ENCODE measurements around the gene SELPLG. TPM values are rescaled to one million over a fixed set of nuclear protein-coding genes. Genes with fewer than 3 reads are reported as not detected.

Gene SELPLG
- total RNA-seq, 4 donors from 2014 or later = 2.5 to 10.1 (median 5.6) TPM

DNA sequence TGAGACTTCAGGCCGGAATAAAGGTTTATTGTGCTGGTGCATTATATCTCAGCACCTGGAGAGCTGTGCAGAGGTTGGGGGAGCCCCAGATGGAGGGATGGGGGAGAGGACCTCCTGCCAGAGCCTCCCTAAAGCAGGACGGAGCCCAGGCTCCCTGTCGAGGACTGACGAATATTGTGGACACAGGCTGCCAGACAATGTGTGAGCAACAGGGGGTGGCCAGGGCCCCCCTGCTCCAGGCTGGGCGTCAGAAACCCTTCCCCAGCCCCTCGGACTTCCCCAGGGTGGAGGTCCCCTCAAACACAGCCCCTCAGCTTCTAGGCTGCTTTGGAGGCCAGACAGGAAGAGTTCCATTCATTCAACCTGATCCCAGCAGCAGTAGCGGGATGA lies 43.9 kb downstream of the SELPLG start:
- Histone ChIP-seq H3K27me3 (peaks cover 0 to 10% (median 0%) of the 10 kb centered on the region in 4 donors), H3K27ac (no peak overlapping the region), H3K36me3 (no peaks in the 10 kb centered on the region), H3K4me3 (no peak overlapping the region), H3K9me3 (no peaks in the 10 kb centered on the region), H3K4me1 (peaks cover 4 to 14% (median 5%) of the 10 kb centered on the region in 3 donors)
- 33 to 100% methylated on average over 1 of the region's 7 CpGs for WGBS, 2 donors
- DNase-seq = no peak
- intact Hi-C loops (cut with DNase I) = no loop called here
- TF ChIP-seq POLR2A (IDR thresholded peaks at IDR 0.05) = no peak
- TF ChIP-seq, protein P1, sequence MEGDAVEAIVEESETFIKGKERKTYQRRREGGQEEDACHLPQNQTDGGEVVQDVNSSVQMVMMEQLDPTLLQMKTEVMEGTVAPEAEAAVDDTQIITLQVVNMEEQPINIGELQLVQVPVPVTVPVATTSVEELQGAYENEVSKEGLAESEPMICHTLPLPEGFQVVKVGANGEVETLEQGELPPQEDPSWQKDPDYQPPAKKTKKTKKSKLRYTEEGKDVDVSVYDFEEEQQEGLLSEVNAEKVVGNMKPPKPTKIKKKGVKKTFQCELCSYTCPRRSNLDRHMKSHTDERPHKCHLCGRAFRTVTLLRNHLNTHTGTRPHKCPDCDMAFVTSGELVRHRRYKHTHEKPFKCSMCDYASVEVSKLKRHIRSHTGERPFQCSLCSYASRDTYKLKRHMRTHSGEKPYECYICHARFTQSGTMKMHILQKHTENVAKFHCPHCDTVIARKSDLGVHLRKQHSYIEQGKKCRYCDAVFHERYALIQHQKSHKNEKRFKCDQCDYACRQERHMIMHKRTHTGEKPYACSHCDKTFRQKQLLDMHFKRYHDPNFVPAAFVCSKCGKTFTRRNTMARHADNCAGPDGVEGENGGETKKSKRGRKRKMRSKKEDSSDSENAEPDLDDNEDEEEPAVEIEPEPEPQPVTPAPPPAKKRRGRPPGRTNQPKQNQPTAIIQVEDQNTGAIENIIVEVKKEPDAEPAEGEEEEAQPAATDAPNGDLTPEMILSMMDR (IDR thresholded peaks at IDR 0.05) = no peak

DNA sequence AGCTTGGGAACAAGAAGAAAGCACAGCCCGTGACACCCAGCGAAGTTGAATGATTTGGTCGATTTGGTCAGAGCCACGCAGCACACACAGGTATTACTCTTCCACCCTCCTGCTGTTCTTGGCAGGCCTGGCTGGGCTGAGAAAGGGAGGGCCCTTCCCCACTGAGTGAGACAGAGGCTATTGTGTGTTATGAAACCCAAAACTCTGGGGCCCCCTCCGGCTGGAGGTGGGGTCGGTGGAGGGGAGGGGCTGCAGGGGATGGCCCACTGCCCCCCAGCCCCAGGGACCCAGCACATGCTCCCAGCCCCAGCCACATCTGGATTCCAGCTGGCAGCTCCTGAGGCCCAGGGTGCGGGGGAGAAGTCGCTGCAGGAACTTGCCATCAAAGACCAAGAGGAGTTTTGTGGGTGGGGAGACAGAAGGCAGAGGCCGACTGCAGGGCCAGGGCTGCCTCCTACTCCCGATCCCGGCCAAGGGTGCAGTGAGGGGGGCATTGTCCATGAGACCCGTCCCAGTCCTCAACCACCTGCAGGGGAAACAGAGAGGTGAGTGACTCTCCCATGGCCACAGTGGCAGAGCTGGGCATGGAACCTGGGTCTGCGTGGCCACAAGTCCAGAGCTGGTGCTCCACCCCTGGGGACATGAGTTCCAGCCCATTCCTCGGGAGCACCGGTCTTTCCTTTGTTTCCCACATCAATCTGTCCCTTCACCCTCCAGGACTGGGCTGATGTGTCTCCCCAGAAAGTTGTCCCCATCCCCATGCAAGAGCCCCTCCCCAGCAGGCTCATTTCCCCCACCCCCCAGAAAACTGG lies 44.5 kb downstream of the SELPLG start:
- peaks cover 4 to 14% (median 5%) of the 10 kb centered on the region in 3 donors for H3K4me1 ChIP-seq
- TF ChIP-seq, protein P1 (IDR thresholded peaks at IDR 0.05) = no peak
- TF ChIP-seq POLR2A (IDR thresholded peaks at IDR 0.05) = no peak
- intact Hi-C loops (cut with DNase I) = no loop called here
- no peak overlapping the region for H3K27ac ChIP-seq
- H3K9me3 ChIP-seq = no peaks in the 10 kb centered on the region
- 24 to 43% methylated on average over 7 to 12 of the region's 15 CpGs for WGBS, 2 donors
- no peak overlapping the region for H3K4me3 ChIP-seq
- DNase-seq = no peak
- no peaks in the 10 kb centered on the region for H3K36me3 ChIP-seq
- H3K27me3 ChIP-seq = peaks cover 0 to 10% (median 0%) of the 10 kb centered on the region in 4 donors

DNA sequence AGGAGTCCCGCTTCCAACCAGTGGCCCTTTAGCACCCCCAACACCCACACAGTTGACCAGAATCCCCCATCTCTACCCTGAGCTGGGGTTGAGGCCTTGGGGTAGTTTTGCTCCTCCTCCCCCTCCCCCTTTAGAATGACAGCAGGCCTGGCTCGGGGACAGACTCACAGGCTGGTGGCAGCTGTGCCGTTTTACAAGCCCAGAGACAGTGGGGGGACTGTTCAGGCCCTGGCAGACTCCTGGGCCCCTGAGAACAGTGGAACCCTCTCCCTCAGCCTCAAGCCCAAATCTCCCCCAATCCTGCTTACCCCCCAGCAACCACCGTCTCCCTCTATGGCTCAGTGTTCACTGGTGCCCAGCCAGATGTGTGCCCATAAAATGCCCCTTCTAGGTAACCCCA lies 45.9 kb downstream of the SELPLG start:
- 79 to 87% methylated on average over 2 to 4 of the region's 4 CpGs for WGBS, 2 donors
- no peak overlapping the region for H3K4me3 ChIP-seq
- no peaks in the 10 kb centered on the region for H3K36me3 ChIP-seq
- H3K27me3 ChIP-seq = peaks cover 0 to 10% (median 0%) of the 10 kb centered on the region in 4 donors
- H3K9me3 ChIP-seq = no peaks in the 10 kb centered on the region
- H3K4me1 ChIP-seq = peaks cover 4 to 14% (median 5%) of the 10 kb centered on the region in 3 donors
- no peak overlapping the region for H3K27ac ChIP-seq
- DNase-seq = no peak
- TF ChIP-seq POLR2A (IDR thresholded peaks at IDR 0.05) = no peak
- TF ChIP-seq, protein P1 (IDR thresholded peaks at IDR 0.05) = no peak
- intact Hi-C loops (cut with DNase I) = no loop called here

DNA sequence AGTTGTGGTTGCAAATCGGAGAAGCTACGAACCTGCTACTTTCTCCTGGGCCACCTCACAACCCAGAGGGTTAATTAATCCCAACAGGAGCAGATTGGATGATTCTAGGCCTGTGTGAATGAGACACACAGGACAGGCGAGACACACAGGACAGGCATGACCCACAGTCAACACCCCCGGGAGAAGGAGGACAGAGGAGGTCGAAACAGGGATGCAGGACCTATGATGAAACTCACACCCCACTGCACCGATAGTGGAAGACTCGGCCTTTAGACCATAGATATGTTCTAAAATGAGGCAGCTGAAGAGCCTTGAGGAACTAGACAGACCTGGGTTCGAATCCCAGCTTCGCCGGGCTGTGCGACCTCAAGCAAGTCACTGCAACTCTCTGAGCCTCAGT lies 47.4 kb downstream of the SELPLG start:
- no peak for DNase-seq
- Histone ChIP-seq H3K36me3 (no peaks in the 10 kb centered on the region), H3K9me3 (no peaks in the 10 kb centered on the region), H3K27me3 (peaks cover 0 to 10% (median 0%) of the 10 kb centered on the region in 4 donors), H3K4me3 (no peak overlapping the region), H3K4me1 (peaks cover 4 to 17% (median 5%) of the 10 kb centered on the region in 3 donors), H3K27ac (no peak overlapping the region)
- intact Hi-C loops (cut with DNase I) = no loop called here
- 87 to 90% methylated on average over 10 to 11 of the region's 11 CpGs for WGBS, 2 donors
- TF ChIP-seq, protein P1 (IDR thresholded peaks at IDR 0.05) = no peak
- TF ChIP-seq POLR2A (IDR thresholded peaks at IDR 0.05) = no peak

DNA sequence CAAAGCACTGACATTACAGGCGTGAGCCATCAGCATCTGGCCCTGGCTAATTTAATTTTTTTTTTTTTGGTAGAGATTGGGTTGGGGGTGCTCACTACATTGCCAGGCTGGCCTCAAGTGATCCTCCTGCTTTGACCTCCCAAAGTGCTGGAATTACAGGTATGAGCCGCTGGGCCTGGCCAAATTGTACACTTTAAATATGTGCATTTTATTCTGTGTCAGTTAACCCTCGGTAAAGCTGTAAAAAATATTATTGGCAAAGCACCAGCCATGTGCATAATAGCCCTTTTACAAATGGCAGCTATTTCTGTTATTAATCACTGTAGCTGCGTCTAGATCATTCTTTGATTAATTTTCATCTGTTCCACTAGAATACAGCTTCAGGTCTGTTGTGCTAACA lies 47.8 kb downstream of the SELPLG start:
- H3K27me3 ChIP-seq = peaks cover 0 to 10% (median 0%) of the 10 kb centered on the region in 4 donors
- H3K9me3 ChIP-seq = no peaks in the 10 kb centered on the region
- H3K27ac ChIP-seq = no peak overlapping the region
- no peak overlapping the region for H3K4me3 ChIP-seq
- H3K36me3 ChIP-seq = no peaks in the 10 kb centered on the region
- TF ChIP-seq POLR2A (IDR thresholded peaks at IDR 0.05) = no peak
- TF ChIP-seq, protein P1 (IDR thresholded peaks at IDR 0.05) = no peak
- 52 to 54% methylated on average over 3 to 4 of the region's 4 CpGs for WGBS, 2 donors
- no peak for DNase-seq
- intact Hi-C loops (cut with DNase I) = no loop called here
- H3K4me1 ChIP-seq = peaks cover 4 to 21% (median 5%) of the 10 kb centered on the region in 3 donors
